Activated CD4-positive, alpha-beta memory T cell treated with anti-CD3 and anti-CD28 coated beads for 36 hours (primary cell): ENCODE data around the gene NGEF. TPM values are rescaled to one million over a fixed set of nuclear protein-coding genes. Genes with fewer than 3 reads are reported as not detected.

ENCODE experiments used
- CTCF ChIA-PET: fragments of 350-600 bp; sonication (Branson Sonifier 250); formaldehyde crosslinking; loops from one replicate; lab custom pipeline; 2021; ENCODE audit warnings: antibody characterized with exemption, inconsistent platforms; lab: Charles Lee
- POLR2A ChIA-PET: fragments of 350-600 bp; sonication (Branson Sonifier 250); formaldehyde crosslinking; loops from one replicate; lab custom pipeline; 2021; ENCODE audit warnings: antibody characterized with exemption; lab: Charles Lee
- DNase-seq: peaks from one replicate; pipeline ENCODE4 v3.0.0-alpha.2; 2020
- H3K27ac Mint-ChIP-seq: one replicate; pipeline ENCODE4 v1.8.0; 2021; ENCODE audit warnings: mixed read lengths
- H3K27me3 Mint-ChIP-seq: one replicate; pipeline ENCODE4 v1.8.0; 2021; ENCODE audit warnings: mixed read lengths
- H3K36me3 Mint-ChIP-seq: one replicate; pipeline ENCODE4 v1.8.0; 2021; ENCODE audit warnings: mixed read lengths
- H3K4me1 Mint-ChIP-seq: one replicate; pipeline ENCODE4 v1.8.0; 2021; ENCODE audit warnings: low read depth, mixed read lengths
- H3K4me3 Mint-ChIP-seq: one replicate; pipeline ENCODE4 v1.8.0; 2021; ENCODE audit warnings: mild to moderate bottlenecking, mixed read lengths
- H3K9me3 Mint-ChIP-seq: one replicate; pipeline ENCODE4 v1.8.0; 2021; ENCODE audit warnings: mixed read lengths
- intact Hi-C: fragments of 100-400 bp; cut with micrococcal nuclease; formaldehyde crosslinking; loops from one replicate; pipeline ENCODE4 v1.15.1; 2023
- total RNA-seq, 2 experiments: library from RNA; stranded (reverse); gene quantifications; one replicate each; pipeline ENCODE4 v1.2.3, GENCODE V29; 2021

NGEF gene
- total RNA-seq, 2 experiments from 2014 or later: 4.2 to 5.4 TPM

DNA sequence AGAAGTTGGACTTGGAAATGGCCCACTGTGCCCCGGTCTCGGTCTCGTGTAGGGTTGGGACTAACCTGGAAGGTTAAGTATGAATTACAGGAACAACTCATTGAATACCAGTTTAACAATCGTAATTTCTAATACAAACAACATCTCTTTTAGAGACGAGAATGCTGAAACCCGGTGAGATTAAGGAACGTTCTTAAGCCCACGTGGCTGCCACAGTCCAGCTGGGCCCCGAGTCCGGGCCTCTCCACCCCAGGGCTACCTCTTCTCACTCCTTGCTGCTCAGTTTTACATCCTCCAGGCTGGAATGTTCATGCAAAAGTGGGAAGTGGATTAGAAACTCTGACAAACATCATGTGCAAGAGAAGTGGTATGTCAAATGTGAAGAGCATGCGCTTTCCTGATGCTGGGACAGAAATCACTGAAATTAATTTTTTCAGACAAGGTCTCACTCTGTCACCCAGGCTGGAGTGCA lies 29.4 kb downstream of the NGEF start:
- ChIA-PET POLR2A (interaction anchor here (0.7 kb wide), 1 partner anchor 16 kb away, joined by 3 read pairs; no protein-coding TSS in a partner anchor), CTCF (interaction anchor here (0.6 kb wide), 1 partner anchor 70 kb away, joined by 3 read pairs; no protein-coding TSS in a partner anchor)
- intact Hi-C loops: no loop called here
- DNase-seq: no peak
- H3K36me3 Mint-ChIP-seq: no peaks in the 10 kb centered on the region
- no peak overlapping the region for H3K4me3 Mint-ChIP-seq
- peaks cover 4% of the 10 kb centered on the region for H3K9me3 Mint-ChIP-seq
- H3K27me3 Mint-ChIP-seq: peaks cover 18% of the 10 kb centered on the region
- H3K4me1 Mint-ChIP-seq: no peaks in the 10 kb centered on the region
- no peak overlapping the region for H3K27ac Mint-ChIP-seq

DNA sequence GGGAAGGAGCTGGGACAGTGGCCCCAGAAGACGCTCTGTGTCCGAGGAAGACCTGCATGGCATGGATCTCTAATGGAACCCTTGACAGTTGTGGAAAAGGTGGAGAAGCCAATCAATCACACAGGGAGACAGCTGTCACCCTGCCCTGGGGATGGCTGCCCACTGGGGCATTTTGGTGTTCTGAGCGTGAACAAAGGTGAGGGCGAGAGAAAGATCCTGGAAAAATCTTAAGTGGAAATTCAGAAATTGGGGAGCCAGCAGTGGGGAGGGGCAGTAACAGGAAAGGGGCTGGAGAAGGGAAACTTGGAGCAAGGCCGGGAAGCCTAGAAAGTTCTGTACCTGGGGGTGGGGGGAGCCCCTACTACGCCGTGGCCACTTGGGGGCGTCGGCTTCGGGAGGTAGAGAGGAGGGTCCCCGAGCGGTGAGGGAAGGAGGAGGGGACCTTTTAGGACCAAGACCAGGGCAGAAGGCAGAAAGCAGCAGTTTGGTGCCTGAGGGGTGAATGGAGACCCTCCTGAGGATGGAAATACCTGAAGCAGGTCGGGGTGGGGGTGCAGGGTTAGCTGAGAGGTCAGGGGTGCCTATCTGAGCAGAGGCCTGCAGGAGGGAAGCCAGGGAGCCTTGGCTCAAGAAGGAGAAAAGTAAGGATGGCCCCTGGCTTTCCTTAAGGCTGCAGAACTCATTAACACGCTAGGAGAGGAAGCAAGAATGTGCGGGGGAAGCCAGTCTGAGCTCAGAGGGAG lies 30.0 kb downstream of the NGEF start:
- H3K36me3 Mint-ChIP-seq: no peaks in the 10 kb centered on the region
- no peak for DNase-seq
- peaks cover 18% of the 10 kb centered on the region for H3K27me3 Mint-ChIP-seq
- ChIA-PET POLR2A (interaction anchor here (0.7 kb wide), 1 partner anchor 16 kb away, joined by 3 read pairs; no protein-coding TSS in a partner anchor), CTCF (interaction anchor here (0.6 kb wide), 1 partner anchor 71 kb away, joined by 3 read pairs; no protein-coding TSS in a partner anchor)
- H3K4me1 Mint-ChIP-seq: no peaks in the 10 kb centered on the region
- intact Hi-C loops: no loop called here
- H3K4me3 Mint-ChIP-seq: no peak overlapping the region
- no peak overlapping the region for H3K27ac Mint-ChIP-seq
- peaks cover 4% of the 10 kb centered on the region for H3K9me3 Mint-ChIP-seq

DNA sequence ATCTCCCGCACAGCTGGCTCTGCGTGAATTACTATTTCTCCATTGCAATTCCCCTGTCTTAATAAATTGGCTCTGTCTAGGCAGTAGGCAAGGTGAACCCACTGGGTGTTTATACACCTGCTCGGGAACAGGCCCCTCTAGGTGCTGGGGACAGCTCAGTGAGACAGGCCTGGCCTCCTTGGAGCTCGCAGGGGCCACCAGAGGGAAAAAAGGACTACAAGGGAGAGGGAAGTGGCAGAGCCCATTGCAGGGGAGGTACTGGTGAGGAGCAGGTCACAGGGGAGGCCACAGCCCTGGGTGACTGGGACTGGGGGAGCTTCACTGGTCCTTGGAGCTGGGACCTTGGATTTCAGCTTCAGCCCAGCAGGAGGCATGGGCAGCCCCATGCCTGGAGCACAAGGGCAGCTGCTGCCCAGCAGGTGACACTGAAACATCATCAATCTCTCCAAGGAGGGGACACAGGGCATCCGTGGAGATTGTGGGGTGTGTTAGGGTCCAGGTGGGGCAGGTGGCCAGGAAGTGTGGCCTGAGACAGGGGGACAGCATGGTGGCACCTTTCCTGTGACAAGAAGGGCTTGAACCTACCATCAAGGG lies 31.2 kb downstream of the NGEF start:
- peaks cover 16% of the 10 kb centered on the region for H3K27me3 Mint-ChIP-seq
- H3K9me3 Mint-ChIP-seq: peaks cover 4% of the 10 kb centered on the region
- CTCF ChIA-PET: no interaction called here
- H3K36me3 Mint-ChIP-seq: no peaks in the 10 kb centered on the region
- H3K4me1 Mint-ChIP-seq: no peaks in the 10 kb centered on the region
- no peak overlapping the region for H3K27ac Mint-ChIP-seq
- intact Hi-C loops: no loop called here
- POLR2A ChIA-PET: no interaction called here
- DNase-seq: no peak
- no peak overlapping the region for H3K4me3 Mint-ChIP-seq

DNA sequence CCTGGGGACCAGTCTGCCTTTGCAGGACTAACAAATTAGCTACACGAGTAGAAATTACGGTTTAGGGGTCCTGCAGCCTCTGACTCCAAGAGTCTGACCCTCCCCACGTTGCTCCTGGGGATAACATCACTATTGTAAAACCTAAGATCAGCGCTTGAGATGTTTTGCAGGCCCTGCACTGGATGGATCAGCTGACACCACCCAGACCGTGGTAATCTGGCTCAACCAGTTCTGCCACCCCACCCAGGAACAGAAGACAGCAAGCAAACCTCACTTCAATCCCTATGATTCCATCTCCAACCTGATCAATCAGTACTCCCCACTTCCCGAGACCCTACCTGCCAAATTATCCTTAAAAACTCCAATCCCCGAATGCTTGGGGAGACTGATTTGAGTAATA lies 31.7 kb downstream of the NGEF start:
- DNase-seq: no peak
- ChIA-PET CTCF (no interaction called here), POLR2A (no interaction called here)
- H3K9me3 Mint-ChIP-seq: peaks cover 4% of the 10 kb centered on the region
- peaks cover 16% of the 10 kb centered on the region for H3K27me3 Mint-ChIP-seq
- intact Hi-C loops: no loop called here
- no peak overlapping the region for H3K27ac Mint-ChIP-seq
- no peaks in the 10 kb centered on the region for H3K36me3 Mint-ChIP-seq
- H3K4me1 Mint-ChIP-seq: no peaks in the 10 kb centered on the region
- H3K4me3 Mint-ChIP-seq: no peak overlapping the region

DNA sequence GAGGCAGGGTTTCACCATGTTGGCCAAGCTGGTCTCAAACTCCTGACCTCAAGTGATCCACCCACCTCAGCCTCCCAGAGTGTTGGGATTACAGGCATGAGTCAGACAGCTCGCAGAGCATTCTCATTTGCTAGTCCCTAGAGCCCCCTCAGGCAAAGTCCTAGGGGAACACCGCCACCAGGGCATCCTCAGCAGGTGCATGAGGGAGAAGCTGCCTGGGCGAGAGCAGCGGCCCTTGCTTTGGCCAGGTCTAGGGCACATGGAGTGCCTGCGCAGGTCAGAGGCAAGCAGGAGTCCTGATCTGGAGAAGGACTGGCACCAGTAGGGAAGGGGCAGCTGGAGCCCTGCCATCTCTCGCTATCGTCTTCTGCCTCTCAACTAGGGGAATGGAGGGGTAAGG lies 32.4 kb downstream of the NGEF start:
- POLR2A ChIA-PET: no interaction called here
- Mint-ChIP-seq H3K36me3 (no peaks in the 10 kb centered on the region), H3K27me3 (peaks cover 12% of the 10 kb centered on the region), H3K27ac (no peak overlapping the region), H3K9me3 (no peaks in the 10 kb centered on the region), H3K4me1 (no peaks in the 10 kb centered on the region), H3K4me3 (no peak overlapping the region)
- CTCF ChIA-PET: interaction anchor here (0.7 kb wide), 1 partner anchor 73 kb away, joined by 3 read pairs; no protein-coding TSS in a partner anchor
- intact Hi-C loops: no loop called here
- DNase-seq: no peak

DNA sequence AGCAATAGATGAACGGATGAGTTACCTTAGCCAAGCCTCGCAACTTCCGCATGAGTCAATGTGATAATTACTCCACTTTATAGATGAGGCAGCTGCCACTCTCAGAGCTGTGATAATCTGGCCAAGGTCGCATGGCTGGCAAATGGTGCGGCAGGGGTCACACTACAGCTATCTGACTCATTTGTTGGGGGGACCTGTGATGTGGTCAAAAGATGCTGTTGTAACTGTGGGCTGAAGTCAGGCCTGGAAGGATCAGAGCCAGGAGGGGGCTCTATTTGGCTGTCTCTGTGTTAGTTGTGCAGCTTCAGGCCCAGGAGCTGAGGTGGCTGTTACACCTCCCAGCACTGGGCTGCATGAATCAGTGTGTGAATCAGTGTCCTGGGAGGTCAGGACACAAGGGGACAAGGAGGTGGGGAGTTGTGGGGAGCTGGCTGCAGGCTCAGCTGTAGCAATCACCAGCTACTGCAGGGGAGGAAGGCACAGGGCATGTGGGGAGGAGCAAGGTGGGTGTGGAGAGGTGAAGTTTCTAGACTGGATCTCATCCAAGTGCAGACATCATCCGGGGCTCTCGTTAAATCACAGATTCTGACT lies 33.1 kb downstream of the NGEF start:
- Mint-ChIP-seq H3K4me1 (no peaks in the 10 kb centered on the region), H3K9me3 (no peaks in the 10 kb centered on the region), H3K36me3 (no peaks in the 10 kb centered on the region), H3K27me3 (peaks cover 12% of the 10 kb centered on the region), H3K4me3 (no peak overlapping the region), H3K27ac (no peak overlapping the region)
- DNase-seq: no peak
- intact Hi-C loops: no loop called here
- ChIA-PET CTCF (interaction anchor here (0.5 to 0.8 kb wide), 4 partner anchors 31 to 1129 kb away, joined by 3 read pairs; no protein-coding TSS in a partner anchor), POLR2A (no interaction called here)

DNA sequence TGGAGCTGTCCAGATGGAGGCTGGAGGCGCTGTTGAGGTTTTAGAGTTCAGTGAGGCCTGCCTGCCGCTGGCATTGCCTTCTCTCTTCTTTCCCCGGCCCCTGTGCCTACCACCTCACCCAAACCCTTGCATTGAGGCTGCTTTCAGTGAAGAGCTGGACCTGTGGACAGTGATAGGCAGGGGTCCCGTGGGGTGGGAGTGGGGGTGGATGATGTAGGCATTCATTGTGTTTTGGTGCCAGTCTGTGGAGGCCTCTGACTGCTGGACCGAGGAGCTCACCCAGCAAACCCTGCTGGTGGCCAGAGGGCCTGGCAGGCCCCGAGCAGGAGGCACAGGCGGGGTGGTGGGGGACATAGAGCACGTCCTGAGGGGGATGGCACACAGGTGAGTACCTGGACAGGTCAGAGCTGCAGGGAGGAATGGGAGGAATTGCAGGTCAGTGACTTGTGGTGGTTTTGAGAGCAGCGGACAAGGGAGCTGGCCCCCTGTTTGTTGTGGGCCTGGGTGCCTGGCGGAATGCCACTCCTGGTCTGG lies 35.6 kb downstream of the NGEF start:
- H3K4me3 Mint-ChIP-seq: no peak overlapping the region
- H3K9me3 Mint-ChIP-seq: no peaks in the 10 kb centered on the region
- intact Hi-C loops: no loop called here
- H3K36me3 Mint-ChIP-seq: no peaks in the 10 kb centered on the region
- H3K27ac Mint-ChIP-seq: no peak overlapping the region
- peaks cover 4% of the 10 kb centered on the region for H3K27me3 Mint-ChIP-seq
- DNase-seq: no peak
- ChIA-PET POLR2A (no interaction called here), CTCF (no interaction called here)
- H3K4me1 Mint-ChIP-seq: no peaks in the 10 kb centered on the region

DNA sequence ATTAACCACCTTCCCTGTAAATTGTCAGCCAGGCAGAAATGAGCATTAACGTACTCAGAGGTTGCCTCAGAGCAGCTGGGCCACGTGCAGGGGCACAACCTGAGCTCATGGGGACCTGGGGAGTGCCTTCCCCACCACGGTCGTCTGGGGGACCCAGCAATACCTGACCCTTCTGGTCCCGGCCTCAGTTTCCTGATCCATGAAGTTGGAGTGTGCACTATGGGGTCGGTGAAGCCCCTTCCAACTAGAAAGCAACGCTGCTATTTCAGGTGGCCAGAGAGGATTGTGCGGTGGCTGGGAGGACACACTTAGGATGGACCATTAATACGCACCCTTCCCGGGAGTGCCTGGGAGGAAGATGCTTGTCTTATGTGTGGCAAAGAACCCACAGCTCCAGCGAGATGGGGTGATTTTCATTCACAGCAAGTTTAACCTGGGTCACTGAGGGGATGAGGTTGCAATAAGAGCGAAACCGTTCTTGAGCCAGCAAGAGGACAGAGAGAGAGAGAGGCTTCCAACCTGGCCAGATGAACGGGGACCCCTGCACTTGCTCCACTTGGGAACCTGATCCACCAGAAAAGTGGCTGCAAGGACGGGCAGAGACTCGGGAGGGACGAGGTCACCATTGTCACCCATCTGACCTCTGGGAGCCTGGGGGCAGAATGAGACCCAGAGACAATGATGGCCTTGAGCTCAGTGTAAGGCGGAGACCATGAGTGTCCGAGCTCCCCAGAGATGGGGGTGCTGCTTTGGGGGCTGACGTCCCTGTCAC lies 36.2 kb downstream of the NGEF start:
- Mint-ChIP-seq H3K9me3 (no peaks in the 10 kb centered on the region), H3K27me3 (peaks cover 4% of the 10 kb centered on the region), H3K36me3 (no peaks in the 10 kb centered on the region), H3K27ac (no peak overlapping the region), H3K4me1 (no peaks in the 10 kb centered on the region), H3K4me3 (no peak overlapping the region)
- DNase-seq: no peak
- CTCF ChIA-PET: no interaction called here
- POLR2A ChIA-PET: no interaction called here
- intact Hi-C loops: no loop called here

DNA sequence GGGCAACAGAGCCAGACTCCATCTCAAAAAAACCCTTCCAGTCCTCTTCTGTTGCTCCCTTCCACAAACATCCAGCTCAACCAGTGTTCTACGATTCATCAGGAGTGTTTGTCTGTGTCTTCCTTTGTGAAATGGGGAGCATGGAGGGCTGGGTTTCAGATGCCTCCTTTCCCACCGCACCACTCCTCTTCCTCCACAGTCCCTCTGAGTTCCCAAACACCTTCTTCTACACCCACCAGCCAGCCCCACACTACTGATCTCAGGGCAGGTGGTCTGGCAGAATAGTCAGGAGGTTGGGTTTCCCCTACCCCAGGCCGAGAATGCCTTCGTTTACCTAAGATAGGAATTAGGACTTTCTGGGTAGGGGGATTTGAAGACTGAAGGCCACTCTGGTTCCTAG lies 36.9 kb downstream of the NGEF start:
- Mint-ChIP-seq H3K27ac (no peak overlapping the region), H3K36me3 (no peaks in the 10 kb centered on the region), H3K9me3 (no peaks in the 10 kb centered on the region), H3K4me3 (no peak overlapping the region), H3K27me3 (peaks cover 5% of the 10 kb centered on the region), H3K4me1 (no peaks in the 10 kb centered on the region)
- ChIA-PET CTCF (no interaction called here), POLR2A (no interaction called here)
- no peak for DNase-seq
- intact Hi-C loops: no loop called here

DNA sequence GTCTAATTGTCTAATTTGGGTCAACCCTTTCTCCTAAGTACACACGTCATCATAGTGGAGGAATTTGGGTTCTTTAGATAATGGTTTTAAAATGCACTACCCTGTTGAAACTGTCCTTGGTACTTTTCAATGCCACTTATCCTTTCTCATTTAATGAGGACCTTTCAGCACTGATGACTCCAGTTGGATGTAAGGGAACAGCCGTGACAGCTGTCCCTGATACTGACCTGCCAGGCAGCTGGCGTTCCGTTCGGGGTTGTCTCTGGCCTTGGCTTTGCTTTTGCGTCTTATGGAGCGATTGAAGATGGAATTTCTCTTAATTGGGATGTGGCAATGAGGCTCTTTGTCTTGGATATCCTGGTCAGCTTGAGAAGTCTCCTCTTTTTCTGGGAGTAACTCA lies 38.7 kb downstream of the NGEF start:
- POLR2A ChIA-PET: no interaction called here
- Mint-ChIP-seq H3K27ac (no peak overlapping the region), H3K4me1 (no peaks in the 10 kb centered on the region), H3K4me3 (no peak overlapping the region), H3K36me3 (no peaks in the 10 kb centered on the region), H3K27me3 (peaks cover 5% of the 10 kb centered on the region), H3K9me3 (no peaks in the 10 kb centered on the region)
- CTCF ChIA-PET: no interaction called here
- no peak for DNase-seq
- intact Hi-C loops: no loop called here

DNA sequence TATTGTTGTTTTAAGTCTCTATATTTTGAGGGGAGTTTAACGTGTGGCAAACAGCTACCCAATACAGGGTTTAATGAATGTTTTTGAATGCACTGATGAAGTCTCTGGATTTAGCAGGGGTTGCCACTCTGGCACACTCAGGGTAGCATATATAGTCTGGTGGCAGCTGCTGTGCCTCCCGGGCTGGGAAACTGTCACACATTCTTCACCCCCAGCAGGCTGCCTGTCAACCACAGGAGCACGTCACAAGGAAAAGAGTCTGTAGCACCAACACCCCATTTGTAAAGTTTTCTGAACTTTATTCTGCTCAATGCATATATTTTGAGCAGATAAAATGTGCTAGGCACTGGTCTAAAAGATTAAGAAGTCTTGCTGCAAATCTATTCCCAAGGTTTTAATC lies 39.3 kb downstream of the NGEF start:
- Mint-ChIP-seq H3K27ac (no peak overlapping the region), H3K27me3 (peaks cover 5% of the 10 kb centered on the region), H3K36me3 (no peaks in the 10 kb centered on the region), H3K4me1 (no peaks in the 10 kb centered on the region), H3K4me3 (no peak overlapping the region), H3K9me3 (no peaks in the 10 kb centered on the region)
- DNase-seq: no peak
- intact Hi-C loops: no loop called here
- ChIA-PET POLR2A (no interaction called here), CTCF (no interaction called here)
